Activated T-cell treated with anti-CD3 and anti-CD28 coated beads, Interleukin-2, amount 50 U/mL, for 24 hours (primary cell): Measurements from ENCODE around the gene SLC35F3.

Experiments used
- DNase-seq: peaks from one replicate; pipeline ENCODE4 v3.0.0-alpha.2; 2020
- H3K27ac Mint-ChIP-seq: 2 replicates; pipeline ENCODE4 v1.8.0; 2020; ENCODE audit warnings: mild to moderate bottlenecking, mixed read lengths
- H3K27me3 Mint-ChIP-seq: 2 replicates; pipeline ENCODE4 v1.8.0; 2020; ENCODE audit warnings: mixed read lengths
- H3K36me3 Mint-ChIP-seq: 2 replicates; pipeline ENCODE4 v1.8.0; 2020; ENCODE audit warnings: low read depth, mixed read lengths
- H3K4me1 Mint-ChIP-seq: 2 replicates; pipeline ENCODE4 v1.8.0; 2020; ENCODE audit warnings: low read depth, mixed read lengths
- H3K4me3 Mint-ChIP-seq: 2 replicates; pipeline ENCODE4 v1.8.0; 2020; ENCODE audit warnings: mild to moderate bottlenecking, moderate library complexity, mixed read lengths
- H3K9me3 Mint-ChIP-seq: 2 replicates; pipeline ENCODE4 v1.8.0; 2020; ENCODE audit warnings: mixed read lengths

SLC35F3 gene

DNA sequence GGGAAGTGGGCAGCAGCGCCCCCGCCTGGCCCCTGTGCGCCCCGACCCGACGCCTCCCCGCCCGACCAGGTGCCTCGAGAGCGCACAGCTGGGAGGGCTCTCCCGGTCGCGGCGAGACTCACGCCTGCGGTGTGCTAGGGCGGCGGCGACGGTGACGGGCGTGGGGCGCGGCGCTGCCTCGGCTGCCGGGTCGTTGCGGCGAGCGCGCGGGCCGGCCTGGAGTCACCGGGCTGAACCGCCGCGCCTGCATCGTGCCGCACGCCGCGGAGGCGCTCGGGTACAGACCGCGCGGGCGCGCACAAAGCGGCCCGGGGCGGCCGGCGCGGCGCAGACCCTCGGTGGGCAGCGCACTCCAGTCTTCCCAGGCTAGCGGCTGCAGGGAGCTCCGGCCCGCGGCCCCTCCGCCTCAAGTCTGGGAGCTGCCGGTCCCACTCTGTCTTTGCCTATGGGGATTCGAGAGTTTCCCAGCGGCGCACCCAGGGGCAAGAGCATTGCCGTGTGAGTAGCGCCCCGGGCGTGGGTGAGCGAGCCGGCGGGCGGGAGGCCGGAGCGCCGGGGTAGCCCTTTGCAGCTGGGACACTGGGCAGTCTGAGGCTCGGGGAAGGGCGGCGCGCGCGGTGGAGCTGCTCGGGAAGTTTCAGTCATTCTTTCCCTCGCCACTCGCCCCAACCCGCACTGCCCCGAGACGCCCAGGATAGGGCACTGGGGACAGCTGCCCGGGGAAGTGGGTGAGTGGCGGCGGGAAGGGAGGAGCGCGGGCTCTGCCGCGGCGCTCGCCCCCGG is at the start of gene SLC35F3:
SLC35F3 (plus strand) TSS at position 44 of the 783 bp plus-strand sequence.
- Mint-ChIP-seq H3K36me3 (no peaks in the 10 kb centered on the region), H3K27me3 (peaks cover 68% of the 10 kb centered on the region), H3K9me3 (no peaks in the 10 kb centered on the region), H3K4me1 (peaks cover 7% of the 10 kb centered on the region), H3K4me3 (no peak within 1 kb of the TSS), H3K27ac (no peak within 1 kb of the TSS)
- DNase-seq = no peak

DNA sequence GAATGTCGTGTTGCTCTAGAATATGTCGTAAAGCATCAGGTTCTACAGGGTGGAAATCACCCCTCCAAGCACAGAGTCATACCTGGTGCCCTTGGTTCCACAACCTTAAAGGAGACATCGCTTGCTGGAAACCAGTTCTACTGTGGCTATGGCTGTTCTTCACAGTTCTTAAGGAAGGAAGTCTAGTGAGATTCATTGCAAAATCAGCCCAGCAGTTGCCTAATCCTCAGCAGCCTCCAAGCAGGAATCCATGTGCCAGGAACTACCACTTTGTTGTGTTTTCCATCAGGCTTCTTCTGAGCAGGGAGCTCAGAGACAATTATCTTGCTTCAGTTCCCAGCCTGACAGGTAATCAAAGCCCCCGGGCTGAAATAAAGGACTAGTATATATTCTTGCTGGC is 45.0 kb upstream of the SLC35F3 start:
- no peak overlapping the region for H3K27ac Mint-ChIP-seq
- H3K4me3 Mint-ChIP-seq = no peak overlapping the region

DNA sequence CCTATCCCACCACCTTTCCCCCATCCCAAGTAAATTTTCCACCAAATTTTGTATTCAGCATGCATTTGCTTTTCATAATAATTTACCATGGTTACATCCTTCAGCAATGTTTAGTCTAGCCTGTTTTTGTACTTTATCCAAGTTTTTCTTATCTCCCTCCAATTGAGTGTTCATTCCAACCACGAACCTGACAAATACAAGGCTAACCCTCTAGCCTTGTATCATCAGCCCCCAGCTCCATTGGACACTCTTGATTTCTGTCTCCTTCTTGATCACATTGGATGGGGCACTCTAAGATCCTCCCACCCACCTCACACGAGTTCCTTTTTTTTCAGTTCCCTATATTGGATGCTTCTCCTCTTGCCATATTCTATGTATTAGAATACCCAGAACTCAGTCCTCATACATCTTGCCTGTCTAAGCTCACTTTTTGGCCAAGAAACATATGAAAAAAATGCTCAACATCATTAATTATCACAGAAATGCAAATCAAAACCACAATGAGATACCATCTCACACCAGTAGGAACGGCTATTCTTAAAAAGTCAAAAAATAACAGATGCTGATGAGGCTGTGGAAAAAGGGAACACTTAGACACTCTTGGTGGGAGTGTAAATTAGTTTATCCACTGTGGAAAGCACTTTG is 40.5 kb upstream of the SLC35F3 start:
- no peaks in the 10 kb centered on the region for H3K36me3 Mint-ChIP-seq
- peaks cover 3% of the 10 kb centered on the region for H3K27me3 Mint-ChIP-seq
- no peaks in the 10 kb centered on the region for H3K4me1 Mint-ChIP-seq
- H3K4me3 Mint-ChIP-seq = no peak overlapping the region
- H3K9me3 Mint-ChIP-seq = peaks cover 13% of the 10 kb centered on the region
- no peak for DNase-seq
- no peak overlapping the region for H3K27ac Mint-ChIP-seq

More for the DNA sequence above, 45.0 kb upstream of the SLC35F3 start:
- DNase-seq = no peak
- H3K4me1 Mint-ChIP-seq = no peaks in the 10 kb centered on the region
- H3K27me3 Mint-ChIP-seq = peaks cover 3% of the 10 kb centered on the region
- peaks cover 3% of the 10 kb centered on the region for H3K9me3 Mint-ChIP-seq
- no peaks in the 10 kb centered on the region for H3K36me3 Mint-ChIP-seq

DNA sequence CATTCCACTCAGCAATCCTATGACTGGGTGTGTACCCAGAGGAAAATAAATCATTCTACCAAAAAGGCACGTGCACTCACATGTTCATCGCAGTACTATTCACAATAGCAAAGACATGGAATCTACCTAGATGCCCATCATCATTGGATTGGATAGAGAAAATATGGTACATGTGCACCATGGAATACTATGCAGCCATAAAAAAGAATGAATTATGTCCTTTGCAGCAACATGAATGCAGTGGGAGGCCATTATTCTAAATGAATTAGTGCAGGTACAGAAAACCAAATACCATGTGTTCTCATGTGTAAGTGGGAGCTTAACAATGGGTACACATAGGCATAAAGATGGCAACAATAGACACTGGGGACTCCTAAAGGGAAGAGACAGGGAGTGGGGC is 39.9 kb upstream of the SLC35F3 start:
- Mint-ChIP-seq H3K27me3 (no peaks in the 10 kb centered on the region), H3K9me3 (peaks cover 13% of the 10 kb centered on the region), H3K4me1 (no peaks in the 10 kb centered on the region), H3K27ac (no peak overlapping the region), H3K4me3 (no peak overlapping the region), H3K36me3 (no peaks in the 10 kb centered on the region)
- no peak for DNase-seq

DNA sequence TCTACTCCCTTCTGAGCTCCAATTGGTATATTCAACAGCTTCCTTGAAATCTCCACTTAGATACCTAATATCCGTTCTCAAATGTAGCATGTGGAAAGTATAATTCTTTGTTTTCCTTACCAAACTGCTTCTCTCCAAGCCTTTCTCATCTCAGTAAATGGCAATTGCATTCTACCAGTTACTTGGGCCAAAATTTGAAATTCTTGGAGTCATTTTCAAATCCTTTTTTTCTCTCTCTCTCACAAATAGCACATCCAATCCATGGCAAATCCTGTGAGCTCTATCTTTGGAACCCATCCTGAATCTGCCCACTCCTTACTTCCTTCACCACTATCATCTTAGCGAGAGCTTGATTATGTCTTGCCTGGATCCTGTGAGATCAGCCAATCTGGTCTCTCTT is 39.3 kb upstream of the SLC35F3 start:
- H3K27ac Mint-ChIP-seq = no peak overlapping the region
- peaks cover 5% of the 10 kb centered on the region for H3K27me3 Mint-ChIP-seq
- H3K36me3 Mint-ChIP-seq = no peaks in the 10 kb centered on the region
- peaks cover 13% of the 10 kb centered on the region for H3K9me3 Mint-ChIP-seq
- no peak overlapping the region for H3K4me3 Mint-ChIP-seq
- no peak for DNase-seq
- no peaks in the 10 kb centered on the region for H3K4me1 Mint-ChIP-seq

DNA sequence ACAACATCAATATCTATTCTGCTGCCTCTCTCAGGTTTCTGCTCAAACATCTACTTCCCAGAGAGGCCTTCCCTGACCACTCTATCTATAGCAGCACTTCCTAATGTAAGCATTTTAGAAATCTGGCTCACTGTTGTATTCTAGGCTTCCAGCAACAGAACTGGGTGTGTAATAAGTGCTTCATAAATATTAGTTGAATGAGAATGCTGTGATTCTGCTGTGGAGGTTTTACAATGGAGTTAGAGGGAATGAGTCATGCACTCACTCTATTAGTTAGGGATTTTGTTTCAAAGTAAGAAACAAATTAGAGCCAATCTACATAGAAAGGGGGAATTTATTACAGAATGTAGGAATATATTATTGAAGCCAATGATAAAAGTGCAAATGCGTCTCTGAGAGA is 38.6 kb upstream of the SLC35F3 start:
- Mint-ChIP-seq H3K36me3 (no peaks in the 10 kb centered on the region), H3K9me3 (peaks cover 13% of the 10 kb centered on the region), H3K4me1 (no peaks in the 10 kb centered on the region), H3K27ac (no peak overlapping the region), H3K4me3 (no peak overlapping the region), H3K27me3 (peaks cover 5% of the 10 kb centered on the region)
- DNase-seq = no peak

DNA sequence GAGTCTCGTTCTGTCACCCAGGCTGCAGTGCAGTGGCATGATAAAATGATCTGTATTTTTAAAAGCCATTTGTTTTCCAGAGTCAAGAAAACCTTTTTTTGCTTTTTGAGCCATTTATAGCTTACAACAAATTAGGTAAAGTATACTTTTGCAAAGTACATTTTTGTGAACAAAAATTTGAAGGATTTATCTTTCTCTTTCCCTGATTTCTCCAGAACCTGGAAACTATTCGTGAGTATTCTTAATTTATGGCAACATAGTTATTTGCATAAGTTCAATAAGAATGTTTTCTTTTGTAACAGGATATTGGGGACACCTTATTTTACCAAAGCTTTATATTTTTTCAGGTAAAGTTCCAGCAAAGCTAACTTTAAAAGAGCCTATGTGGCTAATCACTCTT is 37.4 kb upstream of the SLC35F3 start:
- H3K9me3 Mint-ChIP-seq = peaks cover 13% of the 10 kb centered on the region

DNA sequence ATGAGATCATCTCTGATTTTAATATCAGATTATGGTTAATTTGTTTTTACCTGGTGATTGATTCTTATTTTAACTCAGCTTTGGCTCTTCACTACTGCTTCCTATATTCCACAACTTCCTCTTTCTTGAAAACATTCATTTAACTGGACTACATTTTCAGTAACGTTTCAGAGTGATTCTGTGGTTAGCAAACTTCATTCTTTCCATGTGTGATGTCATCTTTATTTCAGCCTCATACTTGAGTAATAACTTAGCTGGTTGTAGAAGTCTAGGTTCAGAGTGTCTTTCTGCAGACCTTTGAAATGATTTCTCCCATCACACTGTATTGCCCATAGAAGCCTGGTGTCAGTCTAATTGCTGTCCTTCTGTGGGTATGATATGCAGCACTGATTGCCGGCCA is 36.0 kb upstream of the SLC35F3 start:
- no peaks in the 10 kb centered on the region for H3K36me3 Mint-ChIP-seq
- H3K27me3 Mint-ChIP-seq = peaks cover 5% of the 10 kb centered on the region

More for the DNA sequence above, 37.4 kb upstream of the SLC35F3 start:
- no peak overlapping the region for H3K4me3 Mint-ChIP-seq
- H3K36me3 Mint-ChIP-seq = no peaks in the 10 kb centered on the region
- H3K27me3 Mint-ChIP-seq = peaks cover 5% of the 10 kb centered on the region
- H3K4me1 Mint-ChIP-seq = no peaks in the 10 kb centered on the region
- no peak overlapping the region for H3K27ac Mint-ChIP-seq
- no peak for DNase-seq

DNA sequence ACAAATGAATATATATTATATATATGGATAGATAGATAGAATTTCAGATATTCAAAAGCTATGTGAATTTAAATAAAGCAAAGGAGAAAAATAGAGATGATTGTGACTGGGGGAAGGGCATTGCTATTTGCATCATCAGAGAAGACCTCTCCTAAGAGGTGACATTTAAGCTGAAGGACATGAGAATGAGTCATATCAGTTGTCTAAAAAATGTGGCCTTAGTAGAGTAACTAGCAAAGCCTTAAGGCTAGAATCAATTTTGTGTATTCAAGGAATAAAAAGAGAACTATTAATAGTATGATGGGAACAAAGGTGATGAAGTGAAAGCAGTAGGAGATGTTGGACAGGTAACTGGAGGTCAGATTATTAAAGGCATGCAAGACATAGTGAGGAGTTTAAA is 34.8 kb upstream of the SLC35F3 start:
- DNase-seq = no peak
- peaks cover 10% of the 10 kb centered on the region for H3K9me3 Mint-ChIP-seq

More for the DNA sequence above, 36.0 kb upstream of the SLC35F3 start:
- no peak overlapping the region for H3K4me3 Mint-ChIP-seq
- no peak overlapping the region for H3K27ac Mint-ChIP-seq
- DNase-seq = no peak
- no peaks in the 10 kb centered on the region for H3K4me1 Mint-ChIP-seq
- H3K9me3 Mint-ChIP-seq = peaks cover 13% of the 10 kb centered on the region

DNA sequence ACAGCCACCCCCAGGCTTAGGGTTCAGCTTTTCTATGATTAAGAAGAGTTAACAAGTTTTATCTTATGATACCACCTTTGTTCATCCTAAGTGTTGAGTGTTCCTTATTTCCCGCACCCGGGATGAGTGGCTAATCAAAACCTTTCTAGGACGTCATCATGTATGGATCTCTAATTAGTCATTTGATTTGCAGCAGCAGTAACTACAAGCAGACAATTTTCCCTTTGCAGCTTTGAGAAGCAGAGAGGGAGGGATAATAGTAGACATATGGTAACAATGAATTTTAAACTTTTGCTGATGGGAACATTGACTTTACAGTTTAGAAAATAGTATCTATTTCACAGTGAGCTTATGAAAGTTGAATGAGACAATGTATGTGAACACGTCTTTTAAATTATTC is 30.8 kb upstream of the SLC35F3 start:
- Mint-ChIP-seq H3K27ac (no peak overlapping the region), H3K36me3 (no peaks in the 10 kb centered on the region), H3K9me3 (no peaks in the 10 kb centered on the region), H3K27me3 (peaks cover 5% of the 10 kb centered on the region), H3K4me3 (no peak overlapping the region), H3K4me1 (no peaks in the 10 kb centered on the region)
- no peak for DNase-seq

More for the DNA sequence above, 34.8 kb upstream of the SLC35F3 start:
- Mint-ChIP-seq H3K4me1 (no peaks in the 10 kb centered on the region), H3K36me3 (no peaks in the 10 kb centered on the region), H3K27ac (no peak overlapping the region), H3K4me3 (no peak overlapping the region), H3K27me3 (peaks cover 5% of the 10 kb centered on the region)

DNA sequence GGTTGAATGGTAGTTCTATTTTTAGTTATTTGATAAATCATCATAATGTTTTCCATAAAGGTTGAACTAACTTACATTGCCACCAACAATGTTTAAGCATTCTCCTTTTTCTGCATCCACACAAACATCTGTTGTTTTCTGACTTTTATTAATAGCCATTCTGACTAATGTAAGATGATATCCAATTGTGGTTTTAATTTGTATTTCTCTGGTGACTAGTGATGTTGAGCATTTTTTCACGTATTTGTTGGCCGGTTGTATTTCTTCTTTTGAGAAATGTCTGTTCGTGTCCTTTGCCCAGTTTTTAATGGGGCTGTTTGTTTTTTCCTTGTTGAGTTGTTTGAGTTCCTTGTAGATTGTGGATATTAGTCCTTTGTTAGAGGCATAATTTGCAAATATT is 24.6 kb upstream of the SLC35F3 start:
- Mint-ChIP-seq H3K27me3 (peaks cover 12% of the 10 kb centered on the region), H3K4me3 (no peak overlapping the region), H3K9me3 (peaks cover 7% of the 10 kb centered on the region), H3K27ac (no peak overlapping the region), H3K4me1 (no peaks in the 10 kb centered on the region), H3K36me3 (no peaks in the 10 kb centered on the region)
- DNase-seq = no peak

DNA sequence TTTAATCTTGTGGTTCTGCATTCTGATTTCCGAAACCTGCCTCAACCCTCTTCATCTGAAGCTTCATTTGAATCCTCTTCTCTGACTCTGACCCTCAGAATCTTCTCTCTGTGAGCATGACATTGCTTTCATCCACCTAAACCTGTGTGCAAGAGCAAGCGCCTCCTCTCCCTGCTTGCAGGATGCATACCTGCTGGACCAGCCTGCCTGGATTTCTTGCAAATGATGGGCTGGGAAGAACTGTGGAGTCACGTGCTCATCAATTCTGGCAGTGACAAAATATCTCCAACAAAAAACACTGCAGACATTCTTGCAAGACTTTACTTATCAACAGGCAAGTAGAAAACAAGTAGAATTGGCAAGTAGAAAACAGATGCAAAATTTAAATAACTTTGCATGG is 20.8 kb upstream of the SLC35F3 start:
- peaks cover 13% of the 10 kb centered on the region for H3K27me3 Mint-ChIP-seq
- no peaks in the 10 kb centered on the region for H3K36me3 Mint-ChIP-seq
- no peaks in the 10 kb centered on the region for H3K4me1 Mint-ChIP-seq
- no peak overlapping the region for H3K27ac Mint-ChIP-seq
- peaks cover 8% of the 10 kb centered on the region for H3K9me3 Mint-ChIP-seq
- DNase-seq = no peak
- no peak overlapping the region for H3K4me3 Mint-ChIP-seq

DNA sequence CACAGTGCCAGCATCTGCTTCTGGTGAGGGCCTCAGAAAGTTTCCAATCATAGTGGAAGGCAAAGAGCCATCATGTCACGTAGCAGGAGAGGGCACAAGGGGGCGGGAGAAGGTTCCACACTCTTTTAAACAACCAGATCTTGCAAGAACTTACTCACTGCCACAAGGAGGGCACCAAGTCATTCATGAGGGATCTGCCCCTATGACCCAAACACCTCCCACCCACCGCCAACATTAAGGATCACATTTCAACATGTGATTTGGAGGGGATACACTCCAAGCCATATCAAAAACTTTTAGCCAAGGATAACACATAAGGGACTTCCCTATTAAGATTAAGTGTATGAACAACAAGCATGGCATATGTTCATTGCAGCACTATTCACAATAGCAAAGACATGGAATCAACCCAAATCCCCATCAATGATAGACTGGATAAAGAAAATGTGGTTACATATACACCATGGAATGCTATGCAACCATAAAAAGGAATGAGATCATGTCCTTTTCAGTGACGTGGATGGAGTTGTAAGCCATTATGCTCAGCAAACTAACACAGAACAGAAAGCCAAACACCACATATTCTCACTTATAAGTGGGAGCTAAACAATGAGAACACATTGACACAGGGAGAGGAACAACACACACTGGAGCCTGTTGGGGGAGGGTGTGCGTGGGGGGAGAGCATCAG is 19.9 kb upstream of the SLC35F3 start:
- no peaks in the 10 kb centered on the region for H3K36me3 Mint-ChIP-seq
- no peak overlapping the region for H3K4me3 Mint-ChIP-seq
- H3K4me1 Mint-ChIP-seq = no peaks in the 10 kb centered on the region
- DNase-seq = no peak
- H3K27me3 Mint-ChIP-seq = peaks cover 14% of the 10 kb centered on the region
- H3K9me3 Mint-ChIP-seq = peaks cover 15% of the 10 kb centered on the region
- no peak overlapping the region for H3K27ac Mint-ChIP-seq

DNA sequence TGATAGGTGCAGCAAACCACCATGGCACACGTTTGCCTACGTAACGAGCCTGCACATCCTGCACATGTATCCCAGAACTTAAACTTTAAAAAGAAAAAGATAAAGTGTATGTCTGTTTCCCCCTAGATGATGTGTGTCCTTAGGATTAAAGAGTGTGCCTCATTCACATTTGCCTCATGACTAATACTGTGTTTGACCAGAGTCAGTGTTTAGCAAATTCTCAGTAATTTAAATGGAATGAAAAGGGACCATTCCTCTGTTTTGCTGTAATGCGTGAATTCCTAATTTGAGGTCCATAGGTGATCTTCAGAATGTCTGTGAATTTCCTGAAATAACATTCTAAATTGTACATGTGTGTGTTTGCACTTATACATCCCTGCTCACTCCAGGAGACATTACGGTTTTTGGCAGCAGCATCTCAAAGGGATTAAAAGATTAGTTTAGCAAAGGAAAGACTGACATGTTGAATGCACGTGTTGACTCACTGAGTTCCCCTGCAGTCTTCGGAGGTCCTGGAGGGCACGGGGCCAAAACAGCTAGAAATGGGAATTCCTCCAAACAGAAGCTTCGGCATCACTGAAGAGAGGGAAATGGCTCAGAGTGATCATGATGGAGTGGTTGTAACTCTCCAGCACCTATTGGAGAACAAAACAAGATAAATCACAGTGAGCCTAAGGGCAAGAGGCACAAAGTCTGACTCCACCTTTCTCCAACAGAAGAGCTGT is 19.1 kb upstream of the SLC35F3 start:
- Mint-ChIP-seq H3K27me3 (peaks cover 10% of the 10 kb centered on the region), H3K36me3 (no peaks in the 10 kb centered on the region), H3K4me1 (no peaks in the 10 kb centered on the region), H3K4me3 (no peak overlapping the region), H3K9me3 (peaks cover 15% of the 10 kb centered on the region), H3K27ac (no peak overlapping the region)
- no peak for DNase-seq
